ENCODE results near the gene GRIK3.

The GRIK3 gene

DNA sequence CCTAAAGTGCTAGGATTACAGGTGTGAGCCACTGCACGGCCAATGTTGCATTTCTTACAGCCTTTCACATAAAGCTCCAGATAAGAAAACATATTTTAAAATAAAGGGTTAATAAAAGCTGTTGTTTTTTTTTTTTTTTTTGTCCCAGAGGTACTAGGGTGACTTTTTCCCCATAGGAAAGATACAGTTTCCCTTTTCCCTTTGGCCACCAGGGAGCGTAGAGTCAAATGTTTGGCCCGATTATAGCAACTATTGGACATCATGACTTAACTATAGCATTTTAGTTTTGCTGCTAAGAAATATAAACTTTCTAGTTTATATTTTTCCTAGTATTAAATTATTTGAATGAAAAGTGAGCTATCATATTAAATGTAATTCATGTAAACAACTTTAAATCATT, 31.4 kb downstream of the GRIK3 start:
- no peaks in the 10 kb centered on the region for H3K4me1 ChIP-seq
- TF ChIP-seq, protein P1, sequence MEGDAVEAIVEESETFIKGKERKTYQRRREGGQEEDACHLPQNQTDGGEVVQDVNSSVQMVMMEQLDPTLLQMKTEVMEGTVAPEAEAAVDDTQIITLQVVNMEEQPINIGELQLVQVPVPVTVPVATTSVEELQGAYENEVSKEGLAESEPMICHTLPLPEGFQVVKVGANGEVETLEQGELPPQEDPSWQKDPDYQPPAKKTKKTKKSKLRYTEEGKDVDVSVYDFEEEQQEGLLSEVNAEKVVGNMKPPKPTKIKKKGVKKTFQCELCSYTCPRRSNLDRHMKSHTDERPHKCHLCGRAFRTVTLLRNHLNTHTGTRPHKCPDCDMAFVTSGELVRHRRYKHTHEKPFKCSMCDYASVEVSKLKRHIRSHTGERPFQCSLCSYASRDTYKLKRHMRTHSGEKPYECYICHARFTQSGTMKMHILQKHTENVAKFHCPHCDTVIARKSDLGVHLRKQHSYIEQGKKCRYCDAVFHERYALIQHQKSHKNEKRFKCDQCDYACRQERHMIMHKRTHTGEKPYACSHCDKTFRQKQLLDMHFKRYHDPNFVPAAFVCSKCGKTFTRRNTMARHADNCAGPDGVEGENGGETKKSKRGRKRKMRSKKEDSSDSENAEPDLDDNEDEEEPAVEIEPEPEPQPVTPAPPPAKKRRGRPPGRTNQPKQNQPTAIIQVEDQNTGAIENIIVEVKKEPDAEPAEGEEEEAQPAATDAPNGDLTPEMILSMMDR (IDR thresholded peaks at IDR 0.05; ENCODE audit: low read depth, low read length), result no peak
- no peaks in the 10 kb centered on the region for H3K27me3 ChIP-seq
- no peak overlapping the region for H3K4me3 ChIP-seq (ENCODE audit: low read depth, low read length)
- no peaks in the 10 kb centered on the region for H3K9me3 ChIP-seq
- no peaks in the 10 kb centered on the region; the same call in 1 of the 2 replicates for H3K36me3 ChIP-seq
- no peak for DNase-seq

DNA sequence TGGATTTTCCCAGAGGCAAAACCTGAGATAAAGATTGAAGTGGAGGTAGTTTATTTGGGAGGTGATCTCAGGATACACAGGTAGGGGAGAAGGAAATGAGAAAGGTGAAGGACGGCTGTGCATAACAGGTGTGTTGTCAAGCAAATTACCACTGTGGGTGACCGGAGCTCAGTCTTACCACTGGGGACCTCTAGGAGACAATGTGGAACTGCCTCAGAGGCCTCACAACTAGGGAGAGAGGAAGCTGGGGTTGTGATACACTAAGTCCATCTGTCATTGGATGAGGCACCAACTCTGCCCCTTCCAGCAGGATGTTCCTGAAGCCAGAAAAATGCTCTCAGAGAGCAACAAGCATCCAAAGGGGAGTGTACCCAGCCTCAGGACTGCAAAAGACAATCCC, 32.6 kb downstream of the GRIK3 start:
- H3K27me3 ChIP-seq, result no peaks in the 10 kb centered on the region
- TF ChIP-seq, protein P1 (IDR thresholded peaks at IDR 0.05; ENCODE audit: low read depth, low read length), result no peak
- H3K4me1 ChIP-seq, result no peaks in the 10 kb centered on the region
- no peaks in the 10 kb centered on the region for H3K36me3 ChIP-seq
- no peak overlapping the region for H3K4me3 ChIP-seq (ENCODE audit: low read depth, low read length)
- DNase-seq, result no peak
- H3K9me3 ChIP-seq, result no peaks in the 10 kb centered on the region

DNA sequence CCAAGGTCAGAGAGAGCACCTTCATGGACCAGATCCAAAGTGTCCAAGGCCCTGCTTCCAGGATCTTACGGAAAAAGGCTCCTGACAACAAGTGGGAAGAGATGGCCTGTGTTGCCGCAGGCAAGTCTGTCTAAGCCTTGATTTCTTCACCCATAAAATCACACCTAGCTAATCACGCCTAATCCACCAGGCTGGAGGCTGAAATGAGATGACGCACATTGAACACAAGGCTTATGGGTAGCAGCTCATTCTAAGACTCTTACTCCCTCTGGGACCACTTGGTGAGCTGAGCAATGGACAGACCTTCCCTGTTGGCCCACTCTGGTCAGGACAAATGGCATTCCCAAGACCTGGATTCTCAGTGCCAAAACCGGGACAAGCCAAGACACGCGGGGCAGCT, 38.2 kb downstream of the GRIK3 start:
- TF ChIP-seq, protein P1 (IDR thresholded peaks at IDR 0.05; ENCODE audit: low read depth, low read length), result no peak
- no peak for DNase-seq
- Histone ChIP-seq H3K27me3 (no peaks in the 10 kb centered on the region), H3K36me3 (no peaks in the 10 kb centered on the region), H3K4me1 (no peaks in the 10 kb centered on the region), H3K4me3 (ENCODE audit: low read depth, low read length) (no peak overlapping the region), H3K9me3 (no peaks in the 10 kb centered on the region)

DNA sequence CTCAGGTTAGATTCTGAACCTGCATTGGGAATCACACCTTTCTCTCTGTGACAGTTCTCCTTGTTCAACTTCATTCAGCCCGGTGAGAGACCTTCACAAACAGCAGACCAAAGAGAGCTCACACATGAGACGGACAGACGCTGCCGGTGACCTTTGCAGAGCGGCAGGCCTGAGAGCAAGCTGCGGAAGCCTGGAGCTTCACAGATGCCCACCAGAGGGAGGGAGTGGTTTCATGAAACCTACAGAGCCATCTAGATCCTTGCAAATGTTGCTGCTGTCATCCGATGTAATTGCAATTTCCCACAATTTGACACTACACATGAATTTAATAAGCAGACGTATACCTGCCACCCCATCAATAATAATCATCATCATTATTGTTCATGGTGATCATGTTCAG, 39.4 kb downstream of the GRIK3 start:
- no peak overlapping the region for H3K4me3 ChIP-seq (ENCODE audit: low read depth, low read length)
- H3K27me3 ChIP-seq, result no peaks in the 10 kb centered on the region

DNA sequence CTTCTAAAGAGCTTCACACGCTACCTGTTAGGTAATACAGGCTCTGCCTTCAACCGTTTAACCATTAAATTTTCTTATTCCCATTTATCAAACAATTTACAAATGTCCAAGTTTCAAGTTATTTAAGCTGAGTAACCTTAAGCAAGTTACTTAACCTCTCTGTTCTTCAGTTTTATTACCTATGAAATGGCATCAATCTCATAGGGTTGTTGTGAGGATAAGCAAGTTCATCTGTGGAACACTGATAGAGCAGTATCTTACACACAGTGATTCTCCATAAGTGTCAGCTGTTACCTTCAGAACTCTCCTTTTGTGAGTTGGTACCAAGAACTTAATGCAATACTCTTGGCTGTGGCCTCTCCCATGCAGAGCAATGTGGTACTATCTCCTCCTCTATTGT, 40.0 kb downstream of the GRIK3 start:
- no peaks in the 10 kb centered on the region for H3K4me1 ChIP-seq
- TF ChIP-seq, protein P1 (IDR thresholded peaks at IDR 0.05; ENCODE audit: low read depth, low read length), result no peak
- H3K4me3 ChIP-seq (ENCODE audit: low read depth, low read length), result no peak overlapping the region
- no peaks in the 10 kb centered on the region for H3K9me3 ChIP-seq
- H3K27me3 ChIP-seq, result no peaks in the 10 kb centered on the region
- no peaks in the 10 kb centered on the region for H3K36me3 ChIP-seq
- no peak for DNase-seq

More for the DNA sequence above, 39.4 kb downstream of the GRIK3 start:
- TF ChIP-seq, protein P1 (IDR thresholded peaks at IDR 0.05; ENCODE audit: low read depth, low read length), result no peak
- no peak for DNase-seq
- no peaks in the 10 kb centered on the region for H3K4me1 ChIP-seq
- H3K9me3 ChIP-seq, result no peaks in the 10 kb centered on the region
- H3K36me3 ChIP-seq, result no peaks in the 10 kb centered on the region

DNA sequence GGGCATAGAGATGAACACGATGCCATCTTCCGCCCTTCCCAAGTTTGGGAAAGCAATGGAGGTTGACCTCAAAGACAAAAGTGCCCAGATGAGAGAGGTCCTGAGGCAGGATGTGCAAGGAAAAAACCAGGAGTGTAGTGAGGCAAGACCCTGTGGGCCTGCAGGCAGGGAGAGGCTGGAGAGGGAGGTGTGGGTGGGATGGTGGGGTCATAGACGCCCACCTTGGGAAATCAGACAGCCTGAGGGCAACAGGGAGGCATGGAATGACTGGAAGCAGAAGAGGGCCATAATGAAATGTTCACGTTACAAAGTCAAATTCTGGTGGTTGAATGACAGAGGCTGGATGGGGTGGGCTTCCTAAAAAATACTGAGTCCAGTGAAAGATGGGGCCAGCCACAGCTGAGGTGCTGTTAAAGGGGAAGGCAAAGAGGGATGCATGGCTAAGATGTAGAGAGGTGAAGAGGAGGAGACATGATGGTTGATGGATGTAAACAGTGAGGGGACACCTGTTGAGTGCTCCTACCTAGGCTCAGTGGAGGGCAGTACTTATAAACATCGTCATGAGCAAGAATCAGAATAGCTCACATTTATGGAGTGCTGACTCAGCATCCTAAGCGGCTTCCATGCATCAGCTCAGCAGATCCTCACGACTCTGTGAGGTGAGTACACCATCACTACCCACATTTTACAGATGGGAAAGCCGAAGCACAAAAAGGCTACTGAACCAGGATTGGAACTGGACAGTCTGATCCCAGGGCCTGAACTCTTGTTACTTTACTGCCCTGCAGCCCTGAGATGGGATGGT, 42.0 kb downstream of the GRIK3 start:
- Histone ChIP-seq H3K36me3 (no peaks in the 10 kb centered on the region), H3K9me3 (no peaks in the 10 kb centered on the region), H3K27me3 (no peaks in the 10 kb centered on the region), H3K4me1 (no peaks in the 10 kb centered on the region), H3K4me3 (ENCODE audit: low read depth, low read length) (no peak overlapping the region)
- DNase-seq, result no peak
- TF ChIP-seq, protein P1 (IDR thresholded peaks at IDR 0.05; ENCODE audit: low read depth, low read length), result no peak
